HepG2 (cell line): ENCODE results near the gene TMEM63B. TPM values are rescaled to one million over a fixed set of nuclear protein-coding genes. Genes with fewer than 3 reads are reported as not detected.

ENCODE experiments used
- ATAC-seq: fragments of 200-7000 bp; cut with Tn5 transposase; 3 replicates; pipeline ENCODE4 v1.9.1; 2020; ENCODE audit warnings: mild to moderate bottlenecking, moderate library complexity
- BruUV-seq: library from RNA; stranded (reverse); fragments of 400-500 nt; replicated peaks from 2 replicates; lab custom pipeline; 2021; lab: Mats Ljungman, UMichigan
- CTCF ChIA-PET: fragments of 300-600 bp; formaldehyde crosslinking; extraction: SDS; loops from one replicate; lab custom pipeline; 2021; ENCODE audit warnings: low total read pairs, inconsistent platforms, low intra/inter-chr PET ratio; lab: Yijun Ruan, JAX
- POLR2A ChIA-PET: fragments of 350-600 bp; sonication (Branson Sonifier 250); formaldehyde crosslinking; loops from one replicate; lab custom pipeline; 2020; ENCODE audit warnings: antibody characterized with exemption, inconsistent platforms; lab: Yijun Ruan, JAX
- DNase-seq: peaks from one replicate; pipeline ENCODE4 v3.0.0-alpha.2; 2015; ENCODE audit warnings: low spot score
- FAIRE-seq: peaks from 3 replicates; lab custom pipeline; 2011; peaks lifted over from hg19 to GRCh38; lab: Jason Lieb, UNC
- H2AFZ ChIP-seq: one replicate; pipeline ENCODE4 v1.6.1; 2011; ENCODE audit warnings: low read length, inconsistent platforms
- H3K27ac ChIP-seq: fragments of 300-600 bp; 3 replicates; pipeline ENCODE4 v1.8.0; 2011; ENCODE audit warnings: mixed run types, mild to moderate bottlenecking, mixed read lengths, low read length, inconsistent platforms; ENCODE audit not compliant: insufficient read depth; ENCODE audit errors: extremely low read length
- H3K27me3 ChIP-seq, 2 experiments: fragments of 200-600 bp in 1 of 2; 2 replicates in 1 of 2; 3 replicates in 1 of 2; pipeline versions ENCODE4 v1.6.0 to v1.8.0; 2011; ENCODE audit warnings: low read length in 2 of 2, mild to moderate bottlenecking in 2 of 2, moderate library complexity in 2 of 2, inconsistent platforms in 1 of 2; ENCODE audit not compliant: insufficient read depth in 2 of 2, control insufficient read depth in 1 of 2
- H3K36me3 ChIP-seq, 2 experiments: fragments of 200-600 bp in 1 of 2; replicated peaks in 1 of 2; 2 replicates in 1 of 2; 3 replicates in 1 of 2; pipeline versions ENCODE4 v1.5.1 to v1.8.0; 2011; ENCODE audit warnings: low read length in 2 of 2, inconsistent platforms in 1 of 2; ENCODE audit not compliant: insufficient read depth in 2 of 2, control insufficient read depth in 1 of 2
- H3K4me1 ChIP-seq: 2 replicates; pipeline ENCODE4 v1.5.1; 2012; ENCODE audit warnings: low read length, inconsistent platforms; ENCODE audit not compliant: insufficient read depth
- H3K4me2 ChIP-seq: 2 replicates; pipeline ENCODE4 v1.6.0; 2011; ENCODE audit warnings: low read depth, low read length, inconsistent platforms
- H3K4me3 ChIP-seq, 3 experiments: fragments of 200-600 bp in 1 of 3; sonication (generic), shearing (Covaris generic) in 1 of 3; replicated peaks in 1 of 3; 2 replicates each; pipeline ENCODE4 v1.5.1; 2011 to 2016; ENCODE audit warnings: low read length in 3 of 3, inconsistent platforms in 2 of 3, low read depth in 2 of 3, mild to moderate bottlenecking in 2 of 3, control low read depth in 1 of 3, mixed read lengths in 1 of 3; ENCODE audit not compliant: insufficient read depth in 1 of 3
- H3K79me2 ChIP-seq: one replicate; pipeline ENCODE4 v1.6.1; 2011; ENCODE audit warnings: low read length, inconsistent platforms; ENCODE audit not compliant: insufficient read depth
- H3K9ac ChIP-seq: 2 replicates; pipeline ENCODE4 v1.6.0; 2011; ENCODE audit warnings: mild to moderate bottlenecking, low read depth, low read length, inconsistent platforms; ENCODE audit not compliant: insufficient read depth
- H3K9me3 ChIP-seq: 2 replicates; pipeline ENCODE4 v1.5.1; 2012; ENCODE audit warnings: mild to moderate bottlenecking, low read length
- H4K20me1 ChIP-seq: 2 replicates; pipeline ENCODE4 v1.6.0; 2011; ENCODE audit warnings: inconsistent platforms, mild to moderate bottlenecking, low read length, moderate library complexity; ENCODE audit not compliant: insufficient read depth
- ATAD3A ChIP-seq: sonication (generic); formaldehyde crosslinking; IDR thresholded peaks from 2 replicates; pipeline ENCODE4 v1.4.0; 2020; ENCODE audit warnings: missing genetic modification reagents
- CTCF ChIP-seq: sonication (generic); formaldehyde crosslinking; IDR thresholded peaks from 2 replicates; pipeline ENCODE4 v1.5.0; 2020; ENCODE audit warnings: mild to moderate bottlenecking, missing genetic modification reagents, moderate library complexity
- GRHL1 ChIP-seq: sonication (generic); formaldehyde crosslinking; conservative IDR thresholded peaks from 2 replicates; pipeline ENCODE4 v1.8.0; 2022; ENCODE audit warnings: missing genetic modification reagents
- HCFC1 ChIP-seq: fragments of 150-350 bp; IDR thresholded peaks from 2 replicates; pipeline ENCODE4 v1.6.1; 2014; ENCODE audit warnings: low read depth, low read length
- IKZF5 ChIP-seq: IDR thresholded peaks from 2 replicates; pipeline ENCODE4 v1.6.1; 2018; ENCODE audit warnings: missing genetic modification reagents, mild to moderate bottlenecking, missing compliant biosample characterization
- KLF9 ChIP-seq: IDR thresholded peaks from 2 replicates; pipeline ENCODE4 v1.6.1; 2016; ENCODE audit warnings: low read depth
- NR2F1 ChIP-seq, 2 experiments: fragments of 450-650 bp in 1 of 2; formaldehyde crosslinking in 1 of 2; IDR thresholded peaks; 2 replicates each; pipeline versions ENCODE4 v1.5.0 to v1.6.1; 2016 to 2020; ENCODE audit warnings: mild to moderate bottlenecking in 1 of 2, missing compliant biosample characterization in 1 of 2, missing genetic modification reagents in 1 of 2, moderate library complexity in 1 of 2
- PAX8 ChIP-seq: sonication (generic); formaldehyde crosslinking; IDR thresholded peaks from 2 replicates; pipeline ENCODE4 v1.8.0; 2022; ENCODE audit warnings: mild to moderate bottlenecking, missing genetic modification reagents, borderline replicate concordance
- REXO4 ChIP-seq: sonication (generic); formaldehyde crosslinking; IDR thresholded peaks from 2 replicates; pipeline ENCODE4 v1.8.0; 2022; ENCODE audit warnings: missing genetic modification reagents, mild to moderate bottlenecking, borderline replicate concordance
- SMC3 ChIP-seq: IDR thresholded peaks from 2 replicates; pipeline ENCODE4 v1.6.1; 2011; ENCODE audit warnings: low read length, improper control_type of control experiment
- ZNF160 ChIP-seq: sonication (generic); formaldehyde crosslinking; IDR thresholded peaks from 2 replicates; pipeline ENCODE4 v1.8.0; 2022; ENCODE audit warnings: mild to moderate bottlenecking, inconsistent platforms, missing genetic modification reagents
- ZNF207 ChIP-seq: fragments of 450-650 bp; IDR thresholded peaks from 2 replicates; pipeline ENCODE4 v1.6.1; 2016; ENCODE audit warnings: antibody characterized with exemption, borderline replicate concordance
- ZNF354B ChIP-seq: sonication (generic); formaldehyde crosslinking; IDR thresholded peaks from 2 replicates; pipeline ENCODE4 v1.8.0; 2022; ENCODE audit warnings: mild to moderate bottlenecking, missing genetic modification reagents
- ZNF703 ChIP-seq: sonication (generic); formaldehyde crosslinking; IDR thresholded peaks from 2 replicates; pipeline ENCODE4 v1.5.1; 2020; ENCODE audit warnings: missing genetic modification reagents, mild to moderate bottlenecking, moderate library complexity, borderline replicate concordance
- ZNF780A ChIP-seq: sonication (generic); formaldehyde crosslinking; IDR thresholded peaks from 2 replicates; pipeline ENCODE4 v1.8.0; 2022; ENCODE audit warnings: mild to moderate bottlenecking, missing genetic modification reagents, moderate library complexity
- WGBS: methylation state at CpG from one replicate; pipeline ENCODE4 v1.1.6; 2017; ENCODE audit warnings: low lambda C conversion rate; 5-methylcytosine and 5-hydroxymethylcytosine counted together
- in situ Hi-C: cut with HindIII; loops from 2 replicates; pipeline ENCODE4 v1.10.0; 2017; ENCODE audit warnings: low pct_unique_long_range_greater_than_20kb; ENCODE audit not compliant: extremely low pct_ligation_motif_present
- intact Hi-C: fragments of 100-400 bp; cut with micrococcal nuclease; formaldehyde crosslinking; loops from one replicate; pipeline ENCODE4 v1.10.0; 2022; ENCODE audit not compliant: unreplicated experiment
- polyA plus RNA-seq, 8 experiments: library from polyadenylated mRNA; depleted of rRNA in 3 of 8; stranded (reverse) in 7 of 8; unstranded in 1 of 8; fragments of >200 nt; fragmentation: Illumina TruSeq in 4 of 8; extraction: Trizol in 4 of 8; gene quantifications; 2 replicates each; pipeline versions ENCODE4 v1.2.1 to v1.2.3, GENCODE V29; 2011 to 2016; ENCODE audit warnings: low read depth in 4 of 8, missing spikeins in 1 of 8, mixed read lengths in 1 of 8; ENCODE audit not compliant: insufficient read depth in 1 of 8
- total RNA-seq, 5 experiments: library from RNA; depleted of rRNA; stranded (reverse); fragments of >200 nt; fragmentation: Illumina TruSeq; extraction: Trizol; gene quantifications; 2 replicates each; pipeline ENCODE4 v1.2.3, GENCODE V29; 2016; ENCODE audit warnings: low read depth in 1 of 5

TMEM63B gene
- total and polyA plus RNA-seq, 2 of the 13 experiments (the other 11 are each of a cell fraction or from before 2014, with no cell fraction given), result 27.4 to 75.8 TPM

DNA sequence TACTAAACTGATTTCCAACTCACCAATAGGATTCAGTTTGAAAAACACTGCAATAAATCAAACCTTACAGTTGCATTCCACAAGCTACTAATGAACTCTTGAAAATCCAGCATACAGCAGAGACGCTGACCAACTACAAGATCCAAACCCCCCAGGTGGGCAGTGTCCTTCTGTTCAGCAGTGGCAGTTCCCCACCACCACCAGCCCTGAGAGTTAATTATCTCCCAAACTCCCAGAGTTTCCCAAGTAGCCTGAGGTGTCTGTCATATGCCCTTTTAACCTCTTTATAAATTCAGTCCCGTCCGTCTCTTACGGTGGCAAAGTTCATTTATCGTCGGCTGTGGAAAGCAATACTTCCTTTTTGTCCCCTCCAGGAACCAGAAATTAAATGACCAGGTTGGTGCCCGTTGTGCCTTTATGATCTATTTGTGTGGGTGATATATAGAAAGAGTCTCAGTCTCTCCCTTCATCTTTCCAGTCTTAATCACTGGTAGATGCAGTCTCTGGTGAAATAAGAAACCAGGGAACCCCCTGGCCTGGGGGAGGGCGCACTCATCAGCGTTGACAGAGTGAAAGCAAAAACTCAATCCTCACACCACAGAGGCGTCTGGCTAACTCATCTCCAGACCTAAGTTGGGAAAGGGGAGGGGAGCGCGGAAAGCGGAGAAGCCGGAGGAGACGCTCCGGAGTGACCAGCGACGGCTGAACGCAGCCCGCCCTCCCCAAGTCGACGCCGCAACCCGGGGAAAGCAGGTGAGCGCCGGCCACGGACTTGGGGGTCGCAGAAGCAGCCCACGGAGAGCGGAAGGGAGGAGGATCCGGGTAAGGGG, 819 bp upstream of the TMEM63B start (continued):
- TF ChIP-seq ZNF354B (CRISPR knock-in tag), result peak; percentile 70; the same call in 1 of the 2 replicates
- peak in 1 of 2 experiments; percentile 62; a peak in 1 of 4 replicates for TF ChIP-seq NR2F1 (CRISPR knock-in tag; IDR thresholded peaks at IDR 0.05)
- TF ChIP-seq IKZF5 (CRISPR knock-in tag), result 0 out of 2 replicates have a peak, but pooled peaks have one; percentile 28

GRCh38 chr6:44128020-44128917, 915 bp downstream of the TMEM63B start:
- peak; percentile 85 for ATAC-seq
- Histone ChIP-seq H3K27ac (peak overlapping the region; percentile 63), H3K27me3 (no peaks in the 10 kb centered on the region; a peak in 1 of 5 replicates), H3K9me3 (no peaks in the 10 kb centered on the region), H3K4me2 (peak overlapping the region; percentile 96), H3K36me3 (peaks cover 0 to 7% of the 10 kb centered on the region in 2 experiments; a peak in 1 of 5 replicates), H2AFZ (no peak overlapping the region), H3K79me2 (peaks cover 74% of the 10 kb centered on the region), H3K4me3 (peak overlapping the region; percentile 87 to 95 (median 94)), H3K9ac (peak overlapping the region; percentile 81), H3K4me1 (peaks cover 79% of the 10 kb centered on the region), H4K20me1 (peaks cover 30% of the 10 kb centered on the region)
- CTCF ChIA-PET, result no interaction called here
- no TSS peak for BruUV-seq
- intact Hi-C loops (loop anchor here (2.0 kb wide), 1 partner anchor 23 kb away; no protein-coding TSS in a partner anchor), in situ Hi-C loops (no loop called here)
- DNase-seq, result peak; percentile 35
- no peak for FAIRE-seq
- 3% methylated on average over 37 of the region's 49 CpGs for WGBS
- POLR2A ChIA-PET, result interaction anchor here (0.6 to 1.5 kb wide), 14 partner anchors 10 to 871 kb away, joined by 3 to 17 read pairs (median 5); partner anchors contain the start of genes HSP90AB1 and SLC35B2
- TF ChIP-seq REXO4 (CRISPR knock-in tag), result no peak
- TF ChIP-seq ATAD3A (CRISPR knock-in tag), result no peak
- no peak for TF ChIP-seq HCFC1
- peak; percentile 24; the same call in 1 of the 2 replicates for TF ChIP-seq ZNF160
- TF ChIP-seq ZNF354B (CRISPR knock-in tag), result no peak
- TF ChIP-seq PAX8 (CRISPR knock-in tag), result no peak; the same call in 1 of the 2 replicates
- TF ChIP-seq KLF9 (CRISPR knock-in tag), result no peak
- TF ChIP-seq ZNF780A (CRISPR knock-in tag), result no peak; the same call in 1 of the 2 replicates
- TF ChIP-seq GRHL1, result no peak
- no peak for TF ChIP-seq ZNF207
- peak; percentile 64 for TF ChIP-seq CTCF (CRISPR knock-in tag)
- no peak; the same call in 1 of the 2 replicates for TF ChIP-seq ZNF703
- TF ChIP-seq SMC3, result no peak
